Measurements from ENCODE around the gene SYNE2. TPM values are rescaled to one million over a fixed set of nuclear protein-coding genes. Genes with fewer than 3 reads are reported as not detected.

SYNE2 gene
- total RNA-seq, 1 donor: 13.4 TPM

DNA sequence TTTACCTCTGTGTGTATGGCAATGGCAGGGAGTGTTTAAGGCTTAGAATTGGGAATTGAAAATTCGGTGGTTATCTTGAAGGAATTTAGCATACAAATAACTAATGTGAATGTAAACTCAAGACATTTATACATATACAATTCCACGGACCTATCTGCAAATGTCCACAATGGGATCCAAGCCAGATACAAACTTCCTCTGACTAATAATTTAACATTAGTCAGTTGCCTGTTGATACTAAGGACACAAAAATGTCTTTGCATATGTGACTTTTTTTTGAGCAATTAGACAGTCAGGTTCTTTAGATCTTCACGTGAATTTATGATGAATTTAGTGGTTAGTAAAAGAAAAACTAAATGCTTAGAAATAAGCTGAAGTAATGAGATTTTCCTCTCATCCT is 400.9 kb downstream of the SYNE2 start:
- H3K4me3 ChIP-seq (ENCODE audit: low read depth, low read length): no peak overlapping the region
- TF ChIP-seq, protein P1, sequence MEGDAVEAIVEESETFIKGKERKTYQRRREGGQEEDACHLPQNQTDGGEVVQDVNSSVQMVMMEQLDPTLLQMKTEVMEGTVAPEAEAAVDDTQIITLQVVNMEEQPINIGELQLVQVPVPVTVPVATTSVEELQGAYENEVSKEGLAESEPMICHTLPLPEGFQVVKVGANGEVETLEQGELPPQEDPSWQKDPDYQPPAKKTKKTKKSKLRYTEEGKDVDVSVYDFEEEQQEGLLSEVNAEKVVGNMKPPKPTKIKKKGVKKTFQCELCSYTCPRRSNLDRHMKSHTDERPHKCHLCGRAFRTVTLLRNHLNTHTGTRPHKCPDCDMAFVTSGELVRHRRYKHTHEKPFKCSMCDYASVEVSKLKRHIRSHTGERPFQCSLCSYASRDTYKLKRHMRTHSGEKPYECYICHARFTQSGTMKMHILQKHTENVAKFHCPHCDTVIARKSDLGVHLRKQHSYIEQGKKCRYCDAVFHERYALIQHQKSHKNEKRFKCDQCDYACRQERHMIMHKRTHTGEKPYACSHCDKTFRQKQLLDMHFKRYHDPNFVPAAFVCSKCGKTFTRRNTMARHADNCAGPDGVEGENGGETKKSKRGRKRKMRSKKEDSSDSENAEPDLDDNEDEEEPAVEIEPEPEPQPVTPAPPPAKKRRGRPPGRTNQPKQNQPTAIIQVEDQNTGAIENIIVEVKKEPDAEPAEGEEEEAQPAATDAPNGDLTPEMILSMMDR (IDR thresholded peaks at IDR 0.05; ENCODE audit: insufficient read depth, low read depth, low read length): no peak
- DNase-seq (ENCODE audit: low read depth): no peak

- H3K4me3 ChIP-seq (ENCODE audit: low read depth, low read length): no peak overlapping the region
- DNase-seq (ENCODE audit: low read depth): no peak
- TF ChIP-seq, protein P1 (IDR thresholded peaks at IDR 0.05; ENCODE audit: insufficient read depth, low read depth, low read length): no peak
Measured at GRCh38 chr14:64255756-64256155, 403.0 kb downstream of the SYNE2 start.

DNA sequence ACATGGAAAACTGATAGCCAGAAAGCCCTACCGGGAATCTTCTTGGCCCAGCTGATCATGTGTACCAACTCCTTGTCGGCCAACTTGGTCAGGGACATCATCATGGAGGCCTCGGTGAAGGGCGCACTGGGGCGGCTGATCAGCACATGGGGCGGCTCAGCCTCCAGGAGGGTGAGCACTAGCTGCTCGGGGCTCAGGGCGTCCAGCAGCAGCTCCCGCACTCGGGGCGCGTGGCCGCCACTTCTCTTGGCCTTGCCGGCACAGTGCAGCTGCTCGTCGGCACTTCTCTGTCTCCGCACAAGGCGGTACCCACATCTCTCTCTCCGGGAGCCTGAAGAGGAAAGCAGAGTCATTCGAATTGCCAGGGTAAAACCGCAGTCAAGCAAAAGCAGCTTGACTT is 407.6 kb downstream of the SYNE2 start:
- TF ChIP-seq, protein P1 (IDR thresholded peaks at IDR 0.05; ENCODE audit: insufficient read depth, low read depth, low read length): no peak
- DNase-seq (ENCODE audit: low read depth): no peak
- no peak overlapping the region for H3K4me3 ChIP-seq (ENCODE audit: low read depth, low read length)

- DNase-seq (ENCODE audit: low read depth): no peak
- TF ChIP-seq, protein P1 (IDR thresholded peaks at IDR 0.05; ENCODE audit: insufficient read depth, low read depth, low read length): no peak
- no peak overlapping the region for H3K4me3 ChIP-seq (ENCODE audit: low read depth, low read length)
Measured at GRCh38 chr14:64265222-64265621, 412.4 kb downstream of the SYNE2 start.

DNA sequence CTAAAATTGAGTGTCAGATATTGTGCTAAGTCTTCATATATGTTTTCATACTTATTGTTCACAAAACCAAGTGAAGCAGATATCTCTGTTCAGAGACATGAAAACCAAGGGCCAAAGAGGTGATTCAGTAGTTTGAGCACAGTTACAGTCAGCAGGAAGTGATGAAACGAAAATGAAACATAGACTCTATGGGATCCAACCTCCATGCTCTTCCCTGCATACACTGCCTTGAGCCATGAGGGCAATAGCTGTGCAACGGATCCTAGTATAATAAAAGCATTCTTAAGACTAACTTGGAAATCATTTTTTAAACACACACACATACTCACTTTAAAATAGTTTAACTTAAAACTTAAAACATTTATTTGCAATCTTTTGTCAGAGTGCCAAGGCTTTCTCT is 413.4 kb downstream of the SYNE2 start:
- DNase-seq (ENCODE audit: low read depth): peak; percentile 40
- H3K4me3 ChIP-seq (ENCODE audit: low read depth, low read length): no peak overlapping the region
- TF ChIP-seq, protein P1 (IDR thresholded peaks at IDR 0.05; ENCODE audit: insufficient read depth, low read depth, low read length): no peak

GRCh38 chr14:64272019-64272418 is 419.2 kb downstream of the SYNE2 start:
- no peak overlapping the region for H3K4me3 ChIP-seq (ENCODE audit: low read depth, low read length)
- TF ChIP-seq, protein P1 (IDR thresholded peaks at IDR 0.05; ENCODE audit: insufficient read depth, low read depth, low read length): no peak
- DNase-seq (ENCODE audit: low read depth): no peak

Small RNA genes lying within 50 kb of the gene (small RNA-seq; reads per million reads assigned to genes)
- 0.28 reads per million for gene MIR548H1
- gene RF00019: not detected
- not detected for gene RPS28P1

Other genes with a start within 250 kb of the SYNE2 start
- 6.8 and 13.0 TPM in 2 replicates for gene WDR89, start 211.1 kb upstream of the SYNE2 start, total RNA-seq
- 27.4 and 31.5 TPM in 2 replicates for gene SGPP1, start 124.9 kb upstream of the SYNE2 start, total RNA-seq